ENCODE measurements around the gene MAP2K3. TPM values are rescaled to one million over a fixed set of nuclear protein-coding genes. Genes with fewer than 3 reads are reported as not detected.
A peak's percentile ranks its signal among the peaks of the same experiment; 100 is the strongest.

The MAP2K3 gene
- total RNA-seq, 1 donor from 2014 or later = 3.5 TPM

DNA sequence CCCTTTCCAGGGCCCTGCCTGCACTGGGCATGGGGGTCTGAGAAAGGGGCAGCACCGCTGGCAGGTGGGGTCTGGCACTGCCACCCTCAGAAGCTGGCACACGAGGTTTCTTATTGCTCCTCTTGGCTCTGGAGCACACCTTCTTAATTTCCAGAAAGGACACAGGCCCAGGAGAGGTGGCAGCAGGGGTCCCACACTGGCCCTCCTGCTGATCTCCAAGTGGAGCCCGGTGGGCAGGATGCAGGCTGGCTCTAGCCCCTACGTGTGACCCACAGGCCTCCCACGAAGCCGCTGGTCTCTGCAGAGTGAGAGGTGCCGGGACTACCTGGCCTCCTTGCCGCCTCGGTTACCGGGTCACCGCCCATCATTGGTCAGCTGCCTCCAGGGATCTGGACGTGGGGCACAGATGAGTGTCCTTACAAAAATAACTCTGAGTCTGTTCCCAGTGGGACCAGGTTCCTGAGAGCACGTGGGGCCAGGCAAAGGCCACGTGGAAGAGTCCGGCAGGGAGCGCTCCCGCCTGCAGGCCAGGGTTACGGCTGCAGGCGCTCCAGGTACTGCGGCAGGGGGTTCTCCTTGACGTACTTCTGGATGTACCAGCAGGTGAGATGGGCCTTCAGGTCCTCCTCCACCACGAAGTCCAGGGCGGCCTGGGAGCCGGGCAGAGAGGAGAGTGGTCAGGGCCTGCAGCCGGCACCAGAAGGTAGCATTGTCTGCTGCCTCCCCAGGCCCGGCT, 41.6 kb upstream of the MAP2K3 start:
- no peak for TF ChIP-seq CTCF (IDR thresholded peaks at IDR 0.05)
- no peak for TF ChIP-seq EZH2 (IDR thresholded peaks at IDR 0.05)
- TF ChIP-seq EZH2phosphoT487 (IDR thresholded peaks at IDR 0.05) = no peak
- Mint-ChIP-seq H3K27me3 (ENCODE audit: insufficient read depth, low read depth) (peaks cover 4% of the 10 kb centered on the region), H3K27ac (no peak overlapping the region), H3K9me3 (no peaks in the 10 kb centered on the region), H3K4me3 (no peak overlapping the region), H3K36me3 (no peaks in the 10 kb centered on the region), H3K4me1 (peaks cover 24% of the 10 kb centered on the region)
- Histone ChIP-seq H2AFZ (replicated peaks) (no peak overlapping the region), H4K20me1 (ENCODE audit: low read depth) (peaks cover 20% of the 10 kb centered on the region), H3F3A (ENCODE audit: low read depth) (peaks cover 8% of the 10 kb centered on the region), H3K27me3 (no peaks in the 10 kb centered on the region), H3K36me3 (no peaks in the 10 kb centered on the region), H3K4me2 (no peak overlapping the region), H3K27ac (no peak overlapping the region), H3K4me3 (no peak overlapping the region), H3K79me2 (ENCODE audit: low read depth) (no peaks in the 10 kb centered on the region), H3K9ac (no peak overlapping the region), H3K4me1 (peaks cover 28% of the 10 kb centered on the region), H3K9me3 (ENCODE audit: low read depth) (no peaks in the 10 kb centered on the region)
- DNase-seq (ENCODE audit: low spot score) = no peak

GRCh38 chr17:21243516-21244303, 40.8 kb upstream of the MAP2K3 start:
- H3K9me3 Mint-ChIP-seq = no peaks in the 10 kb centered on the region
- Histone ChIP-seq H3K36me3 (no peaks in the 10 kb centered on the region), H3K79me2 (ENCODE audit: low read depth) (no peaks in the 10 kb centered on the region), H3K4me3 (no peak overlapping the region), H4K20me1 (ENCODE audit: low read depth) (peaks cover 24% of the 10 kb centered on the region), H3K9ac (no peak overlapping the region), H3K4me2 (no peak overlapping the region), H3K27ac (no peak overlapping the region), H3F3A (ENCODE audit: low read depth) (peaks cover 8% of the 10 kb centered on the region), H3K9me3 (ENCODE audit: low read depth) (no peaks in the 10 kb centered on the region), H3K4me1 (peaks cover 28% of the 10 kb centered on the region), H2AFZ (replicated peaks) (no peak overlapping the region), H3K27me3 (no peaks in the 10 kb centered on the region)
- peaks cover 4% of the 10 kb centered on the region for H3K27me3 Mint-ChIP-seq (ENCODE audit: insufficient read depth, low read depth)
- no peak overlapping the region for H3K27ac Mint-ChIP-seq
- H3K4me1 Mint-ChIP-seq = peaks cover 21% of the 10 kb centered on the region
- no peak for TF ChIP-seq CTCF (IDR thresholded peaks at IDR 0.05)
- TF ChIP-seq EZH2phosphoT487 (IDR thresholded peaks at IDR 0.05) = no peak
- H3K4me3 Mint-ChIP-seq = no peak overlapping the region
- no peak for DNase-seq (ENCODE audit: low spot score)
- H3K36me3 Mint-ChIP-seq = no peaks in the 10 kb centered on the region

GRCh38 chr17:21245639-21246084, 38.8 kb upstream of the MAP2K3 start:
- Mint-ChIP-seq H3K9me3 (no peaks in the 10 kb centered on the region), H3K27ac (peak overlapping the region; percentile 42), H3K4me3 (no peak overlapping the region), H3K4me1 (peaks cover 15% of the 10 kb centered on the region), H3K27me3 (ENCODE audit: insufficient read depth, low read depth) (peaks cover 4% of the 10 kb centered on the region), H3K36me3 (no peaks in the 10 kb centered on the region)
- peaks cover 25% of the 10 kb centered on the region for H4K20me1 ChIP-seq (ENCODE audit: low read depth)
- no peak overlapping the region for H3K4me2 ChIP-seq
- no peaks in the 10 kb centered on the region for H3K36me3 ChIP-seq
- no peak overlapping the region for H3K27ac ChIP-seq
- H3K9ac ChIP-seq = no peak overlapping the region
- no peak overlapping the region for H3K4me3 ChIP-seq
- TF ChIP-seq EZH2 (IDR thresholded peaks at IDR 0.05) (no peak), CTCF (IDR thresholded peaks at IDR 0.05) (no peak), EZH2phosphoT487 (IDR thresholded peaks at IDR 0.05) (no peak)
- no peaks in the 10 kb centered on the region for H3K27me3 ChIP-seq
- no peak overlapping the region for H2AFZ ChIP-seq (replicated peaks)
- H3K9me3 ChIP-seq (ENCODE audit: low read depth) = no peaks in the 10 kb centered on the region
- H3K79me2 ChIP-seq (ENCODE audit: low read depth) = no peaks in the 10 kb centered on the region
- H3K4me1 ChIP-seq = peaks cover 16% of the 10 kb centered on the region
- DNase-seq (ENCODE audit: low spot score) = no peak
- no peaks in the 10 kb centered on the region for H3F3A ChIP-seq (ENCODE audit: low read depth)
